Mesenteric fat pad (tissue), 1 donor: Measurements from ENCODE around the gene C5orf52. TPM values are rescaled to one million over a fixed set of nuclear protein-coding genes. Genes with fewer than 3 reads are reported as not detected.
"Not testable (repeated sequence)": the region's sequence is repeated elsewhere in the genome, so short reads cannot be mapped to it uniquely, and the experiment has no call there.

Source experiments
- DNase-seq: peaks from one replicate; pipeline ENCODE4 v3.0.0-alpha.2; 2020; ENCODE audit warnings: low spot score
- long read RNA-seq: library from polyadenylated mRNA; unstranded; transcript quantifications from one replicate; pipeline ENCODE4 v2.0.0, GENCODE V29; 2020
- total RNA-seq: library from RNA; stranded (reverse); fragmentation: NEBNext Ultra II Directional; extraction: Animal tissue kit (Norgen Biotek cat#: 25700); gene quantifications from one replicate; pipeline ENCODE4 v1.2.1, GENCODE V29; 2021
- donor health status: DM: yes; HTN: yes; CAD: no.

The C5orf52 gene
- not detected for total RNA-seq
- long read RNA-seq: 0 reads

GRCh38 chr5:157670662-157671591, at the start of gene C5orf52:
TSS of gene C5orf52 (plus strand) at chr5:157671533. CDS start at chr5:157671615, 82 bp downstream.
- DNase-seq: no peak

GRCh38 chr5:157624144-157624543, 47.2 kb upstream of the C5orf52 start:
- DNase-seq: no peak

- no peak for DNase-seq
These were observed 44.5 kb upstream of the C5orf52 start for GRCh38 chr5:157626831-157627230.

- DNase-seq: no peak
These were observed 41.0 kb upstream of the C5orf52 start for GRCh38 chr5:157630341-157630740.

GRCh38 chr5:157640406-157641066, 30.8 kb upstream of the C5orf52 start:
- DNase-seq: no peak

- no peak for DNase-seq
These were observed 22.9 kb upstream of the C5orf52 start for GRCh38 chr5:157648275-157648990.

GRCh38 chr5:157649101-157649500, 22.2 kb upstream of the C5orf52 start:
- DNase-seq: no peak

- DNase-seq: no peak
These were observed 20.2 kb upstream of the C5orf52 start for GRCh38 chr5:157650991-157651611.

GRCh38 chr5:157651623-157652376, 19.5 kb upstream of the C5orf52 start:
- DNase-seq: no peak

GRCh38 chr5:157652377-157652692, 19.0 kb upstream of the C5orf52 start, which contains the start of gene SOX30:
TSS of gene SOX30 (minus strand) at chr5:157652438. CDS start at chr5:157652078, 360 bp downstream.
- no peak for DNase-seq

- no peak for DNase-seq
These were observed 13.8 kb upstream of the C5orf52 start for GRCh38 chr5:157657516-157657915.

- DNase-seq: no peak
These were observed 12.4 kb upstream of the C5orf52 start for GRCh38 chr5:157658893-157659292.

GRCh38 chr5:157659868-157660660, 11.3 kb upstream of the C5orf52 start:
- DNase-seq: no peak

- no peak for DNase-seq
These were observed 5.8 kb upstream of the C5orf52 start for GRCh38 chr5:157665467-157666070.

- no peak for DNase-seq
These were observed 3.0 kb upstream of the C5orf52 start for GRCh38 chr5:157668356-157668755.

GRCh38 chr5:157669701-157670097, 1.6 kb upstream of the C5orf52 start:
- no peak for DNase-seq

- no peak for DNase-seq
These were observed 428 bp downstream of the C5orf52 start for GRCh38 chr5:157671592-157672330.

GRCh38 chr5:157672976-157673375, 1.6 kb downstream of the C5orf52 start:
- DNase-seq: no peak

GRCh38 chr5:157674351-157674750, 3.0 kb downstream of the C5orf52 start:
- not testable (repeated sequence) for DNase-seq
